Caco-2 (cell line): ENCODE data around the gene NBEAL2. TPM values are rescaled to one million over a fixed set of nuclear protein-coding genes. Genes with fewer than 3 reads are reported as not detected.

Source experiments
- BruUV-seq: library from RNA; stranded (reverse); fragments of 400-500 nt; replicated peaks from 2 replicates; lab custom pipeline; 2021; lab: Mats Ljungman, UMichigan
- CTCF ChIA-PET: fragments of 300-600 bp; sonication (Branson Sonifier 250); formaldehyde crosslinking; loops from one replicate; lab custom pipeline; 2022; ENCODE audit warnings: antibody characterized with exemption; lab: Charles Lee
- POLR2A ChIA-PET: fragments of 300-600 bp; sonication (Branson Sonifier 250); formaldehyde crosslinking; loops from one replicate; lab custom pipeline; 2022; ENCODE audit warnings: antibody characterized with exemption; lab: Charles Lee
- DNase-seq, 2 experiments: peaks; one replicate each; pipeline versions ENCODE4 v3.0.0 to v3.0.0-alpha.2; 2020 to 2022
- H3K27me3 ChIP-seq: replicated peaks from 2 replicates; pipeline ENCODE4 v1.6.0; 2011; ENCODE audit warnings: low read length; ENCODE audit not compliant: control insufficient read depth, insufficient read depth
- H3K36me3 ChIP-seq: 2 replicates; pipeline ENCODE4 v1.5.1; 2011; ENCODE audit warnings: low read length; ENCODE audit not compliant: control insufficient read depth, insufficient read depth
- H3K4me1 ChIP-seq: fragments of 250-450 bp; sonication (Bioruptor Pico); 2 replicates; pipeline ENCODE4 v1.5.1; 2020; ENCODE audit warnings: mild to moderate bottlenecking
- H3K4me3 ChIP-seq: 2 replicates; pipeline ENCODE4 v1.5.1; 2011; ENCODE audit warnings: low read depth, mild to moderate bottlenecking, control low read depth, low read length
- H3K9me3 ChIP-seq: fragments of 250-450 bp; sonication (Bioruptor Pico); 2 replicates; pipeline ENCODE4 v1.5.1; 2020; ENCODE audit warnings: mild to moderate bottlenecking, moderate library complexity
- H3K27ac Mint-ChIP-seq: one replicate; pipeline ENCODE4 v1.8.0; 2022; ENCODE audit warnings: mixed read lengths; ENCODE audit not compliant: unreplicated experiment
- H3K27me3 Mint-ChIP-seq: one replicate; pipeline ENCODE4 v1.8.0; 2022; ENCODE audit warnings: mixed read lengths; ENCODE audit not compliant: insufficient read depth, unreplicated experiment
- H3K36me3 Mint-ChIP-seq: one replicate; pipeline ENCODE4 v1.8.0; 2022; ENCODE audit warnings: mild to moderate bottlenecking, mixed read lengths; ENCODE audit not compliant: insufficient read depth, unreplicated experiment
- H3K4me1 Mint-ChIP-seq: one replicate; pipeline ENCODE4 v1.8.0; 2022; ENCODE audit warnings: low read depth, mixed read lengths; ENCODE audit not compliant: unreplicated experiment
- H3K4me3 Mint-ChIP-seq: one replicate; pipeline ENCODE4 v1.8.0; 2022; ENCODE audit warnings: mild to moderate bottlenecking, moderate library complexity, mixed read lengths; ENCODE audit not compliant: unreplicated experiment
- H3K9me3 Mint-ChIP-seq: one replicate; pipeline ENCODE4 v1.8.0; 2022; ENCODE audit warnings: mixed read lengths; ENCODE audit not compliant: unreplicated experiment
- intact Hi-C: fragments of 100-400 bp; cut with micrococcal nuclease; formaldehyde crosslinking; loops from one replicate; pipeline ENCODE4 v1.10.0; 2022; ENCODE audit not compliant: unreplicated experiment
- total RNA-seq: library from RNA; stranded (reverse); gene quantifications from 2 replicates; pipeline ENCODE4 v1.2.3, GENCODE V29; 2022
- TF ChIP-seq, protein P1 (sequence below), 2 experiments: fragments of 200-600 bp in 1 of 2; IDR thresholded peaks; 1 replicate in 1 of 2; 2 replicates in 1 of 2; pipeline versions ENCODE4 v1.5.1 to v1.8.0; 2011 to 2022; ENCODE audit warnings: antibody characterized with exemption in 1 of 2, control low read depth in 1 of 2, inconsistent platforms in 1 of 2, low read depth in 1 of 2, low read length in 1 of 2, mild to moderate bottlenecking in 1 of 2, moderate library complexity in 1 of 2; ENCODE audit not compliant: insufficient read depth in 1 of 2, severe bottlenecking in 1 of 2, unreplicated experiment in 1 of 2

NBEAL2 gene
- total RNA-seq, 1 experiment from 2014 or later = 62.4 TPM

DNA sequence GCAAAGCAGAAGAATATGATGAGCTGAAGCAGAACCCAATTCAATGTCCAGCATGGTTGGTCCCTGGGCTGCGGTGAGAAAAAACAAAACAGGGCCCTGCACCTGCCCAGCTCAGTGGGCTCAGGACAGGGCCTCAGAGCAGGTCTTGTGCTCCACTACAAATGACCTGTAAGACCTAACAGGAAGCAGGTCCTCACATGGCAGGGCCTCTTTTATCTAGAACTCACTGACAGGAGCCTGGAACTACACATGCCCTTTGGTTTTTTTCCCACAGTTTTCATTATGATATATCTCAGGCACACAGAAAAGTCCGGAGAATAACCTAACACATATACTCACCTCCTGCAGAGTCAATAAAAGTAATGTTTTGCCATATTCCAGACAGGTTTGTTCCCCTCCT, 41.3 kb upstream of the NBEAL2 start:
- H3K36me3 Mint-ChIP-seq = peaks cover 78% of the 10 kb centered on the region
- no TSS peak for BruUV-seq
- CTCF ChIA-PET = no interaction called here
- no peaks in the 10 kb centered on the region for H3K9me3 Mint-ChIP-seq
- no peaks in the 10 kb centered on the region for H3K9me3 ChIP-seq
- no peaks in the 10 kb centered on the region for H3K27me3 Mint-ChIP-seq
- POLR2A ChIA-PET = no interaction called here
- no peak for DNase-seq
- H3K36me3 ChIP-seq = peaks cover 7% of the 10 kb centered on the region
- no peaks in the 10 kb centered on the region for H3K27me3 ChIP-seq
- TF ChIP-seq, protein P1, sequence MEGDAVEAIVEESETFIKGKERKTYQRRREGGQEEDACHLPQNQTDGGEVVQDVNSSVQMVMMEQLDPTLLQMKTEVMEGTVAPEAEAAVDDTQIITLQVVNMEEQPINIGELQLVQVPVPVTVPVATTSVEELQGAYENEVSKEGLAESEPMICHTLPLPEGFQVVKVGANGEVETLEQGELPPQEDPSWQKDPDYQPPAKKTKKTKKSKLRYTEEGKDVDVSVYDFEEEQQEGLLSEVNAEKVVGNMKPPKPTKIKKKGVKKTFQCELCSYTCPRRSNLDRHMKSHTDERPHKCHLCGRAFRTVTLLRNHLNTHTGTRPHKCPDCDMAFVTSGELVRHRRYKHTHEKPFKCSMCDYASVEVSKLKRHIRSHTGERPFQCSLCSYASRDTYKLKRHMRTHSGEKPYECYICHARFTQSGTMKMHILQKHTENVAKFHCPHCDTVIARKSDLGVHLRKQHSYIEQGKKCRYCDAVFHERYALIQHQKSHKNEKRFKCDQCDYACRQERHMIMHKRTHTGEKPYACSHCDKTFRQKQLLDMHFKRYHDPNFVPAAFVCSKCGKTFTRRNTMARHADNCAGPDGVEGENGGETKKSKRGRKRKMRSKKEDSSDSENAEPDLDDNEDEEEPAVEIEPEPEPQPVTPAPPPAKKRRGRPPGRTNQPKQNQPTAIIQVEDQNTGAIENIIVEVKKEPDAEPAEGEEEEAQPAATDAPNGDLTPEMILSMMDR (IDR thresholded peaks at IDR 0.05; ENCODE audit: insufficient read depth in 1 of 2, low read depth in 1 of 2, low read length in 1 of 2, severe bottlenecking in 1 of 2, unreplicated experiment in 1 of 2) = no peak
- peaks cover 57% of the 10 kb centered on the region for H3K4me1 Mint-ChIP-seq
- no peak overlapping the region for H3K4me3 ChIP-seq
- H3K4me1 ChIP-seq = peaks cover 78% of the 10 kb centered on the region
- peak overlapping the region; percentile 67 for H3K27ac Mint-ChIP-seq
- intact Hi-C loops = no loop called here
- no peak overlapping the region for H3K4me3 Mint-ChIP-seq

DNA sequence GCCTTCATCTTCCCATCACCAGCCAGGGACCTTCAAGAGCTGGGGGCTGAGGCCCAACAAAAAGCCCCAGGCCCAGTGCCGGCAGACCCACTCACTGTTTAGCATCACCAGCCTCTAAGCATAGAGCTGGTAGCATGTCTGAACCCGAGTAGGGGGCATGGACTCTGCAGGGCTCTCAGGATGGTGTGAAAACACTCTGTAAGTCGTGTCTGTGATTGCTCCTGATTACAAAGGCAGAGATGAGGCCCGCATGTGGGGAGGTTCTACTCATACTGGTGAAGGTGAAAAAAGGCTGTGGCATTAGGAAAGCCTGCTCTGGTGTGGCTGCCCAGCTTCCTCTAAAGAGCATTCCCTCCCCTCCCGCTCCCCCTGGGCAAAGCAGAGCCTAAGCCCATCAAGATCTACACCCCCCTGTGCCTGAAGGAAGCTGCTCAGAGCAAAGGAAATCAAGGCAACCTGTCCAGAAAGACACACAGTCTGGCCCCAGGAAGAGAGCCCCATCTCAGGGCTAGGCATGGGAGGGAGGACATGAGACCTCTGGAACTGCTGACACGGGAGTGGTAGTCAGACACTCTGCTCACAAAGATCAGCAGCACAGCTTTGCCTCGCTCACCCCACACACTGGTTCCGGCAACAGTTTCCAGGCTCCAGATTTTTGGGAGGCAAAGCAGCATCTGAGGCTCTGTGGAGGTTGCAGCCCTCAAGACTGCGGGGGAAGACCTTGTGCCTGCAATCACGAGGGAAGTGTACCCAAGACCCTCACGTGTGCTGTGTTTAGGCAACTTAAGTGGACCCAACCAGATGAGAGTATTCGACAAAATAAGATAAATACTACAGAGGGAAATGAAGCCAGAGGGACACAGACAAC, 39.7 kb upstream of the NBEAL2 start:
- H3K27me3 ChIP-seq = no peaks in the 10 kb centered on the region
- Mint-ChIP-seq H3K27me3 (no peaks in the 10 kb centered on the region), H3K27ac (peak overlapping the region; percentile 64), H3K36me3 (peaks cover 83% of the 10 kb centered on the region), H3K4me3 (no peak overlapping the region), H3K4me1 (peaks cover 72% of the 10 kb centered on the region), H3K9me3 (no peaks in the 10 kb centered on the region)
- peaks cover 79% of the 10 kb centered on the region for H3K4me1 ChIP-seq
- ChIA-PET POLR2A (no interaction called here), CTCF (interaction anchor here (0.6 to 0.8 kb wide), 2 partner anchors 16 to 21 kb away, joined by 3 to 4 read pairs; no protein-coding TSS in a partner anchor)
- intact Hi-C loops = loop anchor here (5.0 kb wide), 1 partner anchor 57 kb away; no protein-coding TSS in a partner anchor
- no peaks in the 10 kb centered on the region for H3K9me3 ChIP-seq
- DNase-seq = no peak
- H3K36me3 ChIP-seq = peaks cover 5% of the 10 kb centered on the region
- TF ChIP-seq, protein P1 (IDR thresholded peaks at IDR 0.05; ENCODE audit: insufficient read depth in 1 of 2, low read depth in 1 of 2, low read length in 1 of 2, severe bottlenecking in 1 of 2, unreplicated experiment in 1 of 2) = no peak
- H3K4me3 ChIP-seq = no peak overlapping the region
- BruUV-seq = no TSS peak

DNA sequence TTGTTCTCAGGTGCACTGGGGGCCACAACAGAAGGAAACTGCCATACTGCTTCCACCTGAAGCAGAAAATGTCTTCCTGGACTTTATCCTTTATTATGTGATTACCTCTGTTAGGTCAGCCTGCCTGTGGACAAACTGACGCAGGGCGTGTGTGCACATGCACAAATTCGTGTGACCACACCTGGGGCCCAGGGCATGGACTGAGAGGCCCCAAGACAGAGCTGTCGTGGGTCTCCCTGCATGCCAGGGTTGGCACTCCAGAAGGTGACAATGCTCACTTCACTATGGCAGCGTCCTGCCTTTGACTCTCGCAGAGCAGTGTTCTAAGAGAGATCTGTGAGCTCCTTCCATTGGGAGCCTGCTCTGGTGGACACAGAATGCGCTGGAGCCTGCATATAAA, 37.4 kb upstream of the NBEAL2 start:
- H3K27me3 Mint-ChIP-seq = no peaks in the 10 kb centered on the region
- POLR2A ChIA-PET = interaction anchor here (1.4 kb wide), 1 partner anchor 34 kb away, joined by 6 read pairs; the partner anchor contains the start of gene CCDC12
- no peaks in the 10 kb centered on the region for H3K9me3 Mint-ChIP-seq
- no peak for DNase-seq
- H3K4me3 Mint-ChIP-seq = no peak overlapping the region
- peaks cover 77% of the 10 kb centered on the region for H3K36me3 Mint-ChIP-seq
- peaks cover 74% of the 10 kb centered on the region for H3K4me1 Mint-ChIP-seq
- Histone ChIP-seq H3K4me3 (no peak overlapping the region), H3K36me3 (peaks cover 7% of the 10 kb centered on the region), H3K4me1 (peaks cover 81% of the 10 kb centered on the region), H3K9me3 (no peaks in the 10 kb centered on the region), H3K27me3 (no peaks in the 10 kb centered on the region)
- intact Hi-C loops = loop anchor here (5.0 kb wide), 1 partner anchor 55 kb away; no protein-coding TSS in a partner anchor
- CTCF ChIA-PET = interaction anchor here (0.6 to 1.1 kb wide), 2 partner anchors 39 to 47 kb away, joined by 3 to 4 read pairs; no protein-coding TSS in a partner anchor
- TF ChIP-seq, protein P1 (IDR thresholded peaks at IDR 0.05; ENCODE audit: insufficient read depth in 1 of 2, low read depth in 1 of 2, low read length in 1 of 2, severe bottlenecking in 1 of 2, unreplicated experiment in 1 of 2) = no peak
- BruUV-seq = no TSS peak
- peak overlapping the region; percentile 95 for H3K27ac Mint-ChIP-seq
